ENCODE results near the gene TRAPPC14. TPM values are rescaled to one million over a fixed set of nuclear protein-coding genes. Genes with fewer than 3 reads are reported as not detected.

TRAPPC14 gene
- total RNA-seq, 1 donor from 2014 or later = 12.7 TPM

GRCh38 chr7:100174582-100174981 lies 16.1 kb upstream of the TRAPPC14 start:
- no peak for DNase-seq (ENCODE audit: low read depth)

DNA sequence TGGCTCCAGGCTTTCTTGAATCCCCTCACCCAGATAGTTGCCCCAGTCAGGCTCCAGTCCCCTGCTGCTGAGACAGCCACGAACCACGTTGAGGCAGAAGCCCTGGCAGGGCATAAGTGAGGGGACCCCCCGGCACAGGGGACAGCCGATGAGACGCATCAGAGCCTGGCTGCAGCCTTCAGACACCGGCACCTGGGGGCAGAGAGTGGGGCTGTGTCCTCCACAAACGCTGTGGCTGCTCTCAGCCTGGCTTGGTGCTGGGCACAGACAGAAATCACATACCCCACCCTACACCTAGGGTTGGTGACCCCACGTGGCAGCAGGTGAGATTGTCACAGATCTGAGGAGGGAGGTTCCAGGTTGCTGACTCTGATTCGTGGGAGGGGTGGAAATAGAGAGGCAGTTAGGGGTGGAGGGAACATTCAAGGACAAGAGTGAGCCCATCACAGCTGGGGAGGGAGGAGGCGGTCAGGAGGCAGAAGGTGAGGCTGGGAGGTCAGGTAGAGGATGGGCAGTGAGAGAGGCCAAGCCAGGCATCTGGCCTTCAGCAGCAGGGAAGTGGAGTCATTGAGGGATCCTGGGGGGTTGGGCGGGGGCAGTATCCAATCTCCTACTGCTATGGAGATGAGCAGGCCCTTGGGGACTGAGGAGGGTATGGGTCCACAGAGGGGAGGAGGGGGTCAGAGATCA lies 15.4 kb upstream of the TRAPPC14 start:
- DNase-seq (ENCODE audit: low read depth) = no peak

GRCh38 chr7:100171840-100172239 lies 13.3 kb upstream of the TRAPPC14 start:
- DNase-seq (ENCODE audit: low read depth) = no peak

DNA sequence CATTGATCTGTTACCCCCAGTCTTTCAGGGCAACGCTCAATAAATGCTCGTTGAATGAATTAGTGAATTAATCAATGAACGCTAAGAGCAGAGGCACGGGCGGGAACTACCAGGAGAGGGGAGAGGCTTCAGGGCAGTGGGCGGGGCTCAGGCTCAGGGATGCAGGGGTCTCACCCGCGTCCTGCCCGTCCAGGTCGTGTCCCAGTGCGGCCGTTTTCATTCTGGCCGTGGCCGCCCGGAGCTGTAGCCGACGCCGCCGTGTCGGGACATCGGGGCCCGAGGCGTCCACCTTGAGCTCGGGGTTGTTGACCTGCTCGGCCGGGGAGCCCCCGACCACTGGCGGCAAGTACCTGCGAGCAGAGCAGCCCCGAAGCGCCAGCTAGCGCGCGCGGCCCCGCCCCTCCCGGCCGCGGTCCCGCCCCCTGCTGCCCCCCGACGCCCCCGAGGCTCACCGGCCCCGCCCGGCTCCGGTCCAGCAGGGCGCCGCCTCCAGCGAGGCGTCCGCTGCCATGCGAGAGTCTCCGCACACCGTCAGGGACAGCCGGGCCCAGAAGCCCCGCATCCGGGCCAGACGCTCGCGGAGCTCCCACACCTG lies 12.7 kb upstream of the TRAPPC14 start:
- no peak for DNase-seq (ENCODE audit: low read depth)

- no peak for DNase-seq (ENCODE audit: low read depth)
These were observed 11.8 kb upstream of the TRAPPC14 start for GRCh38 chr7:100170101-100170897.

DNA sequence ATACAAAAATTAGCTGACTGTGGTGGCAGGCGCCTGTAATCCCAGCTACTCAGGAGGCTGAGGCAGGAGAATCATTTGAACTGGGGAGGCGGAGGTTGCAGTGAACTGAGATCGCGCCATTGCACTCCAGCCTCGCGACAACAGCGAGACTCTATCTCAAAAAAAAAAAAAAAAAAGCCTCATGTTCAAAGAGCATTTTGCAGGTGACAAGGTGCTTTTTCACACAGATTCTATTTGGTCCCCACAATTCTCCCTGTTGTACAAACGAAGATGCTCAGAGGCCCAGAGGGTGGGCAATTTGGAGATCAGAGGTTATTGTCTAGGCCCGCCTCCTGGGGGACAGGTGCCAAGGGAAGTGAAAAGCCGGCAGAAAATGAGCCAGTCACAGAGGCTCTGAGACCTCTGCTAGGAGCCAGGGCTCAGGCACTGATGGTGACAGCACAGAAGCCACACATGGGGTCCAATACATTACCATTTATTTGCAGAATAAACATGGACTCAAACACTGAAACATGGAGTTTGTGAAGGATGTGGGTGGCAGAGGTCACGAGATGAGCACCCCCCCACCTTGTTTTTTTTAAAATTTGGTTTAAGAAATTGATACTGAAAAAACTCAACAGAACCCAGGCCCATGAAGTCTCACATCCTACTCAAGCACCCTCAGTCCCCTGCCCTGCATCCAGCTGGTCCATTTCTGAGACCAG lies 10.8 kb upstream of the TRAPPC14 start:
- DNase-seq (ENCODE audit: low read depth) = no peak

DNA sequence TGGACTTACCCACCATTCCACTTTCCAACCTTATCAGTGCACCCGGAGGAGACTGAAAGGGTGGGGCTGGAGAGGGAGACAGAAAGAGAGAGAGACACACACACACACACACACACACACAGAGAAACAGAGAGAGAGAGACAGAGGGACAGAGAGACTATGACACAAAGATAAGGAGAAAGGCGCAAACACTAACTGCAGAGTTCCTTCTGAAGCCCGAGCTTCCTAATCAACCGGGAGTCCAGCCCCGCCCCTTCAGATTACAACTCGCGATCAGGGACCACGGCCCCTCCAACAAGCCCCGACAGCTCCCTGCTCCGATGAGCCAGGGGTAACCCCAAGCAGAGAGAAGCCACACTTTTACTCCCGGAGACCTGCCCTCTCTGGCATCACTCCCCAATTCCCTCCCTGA lies 9.4 kb upstream of the TRAPPC14 start:
- DNase-seq (ENCODE audit: low read depth) = peak; percentile 30

DNA sequence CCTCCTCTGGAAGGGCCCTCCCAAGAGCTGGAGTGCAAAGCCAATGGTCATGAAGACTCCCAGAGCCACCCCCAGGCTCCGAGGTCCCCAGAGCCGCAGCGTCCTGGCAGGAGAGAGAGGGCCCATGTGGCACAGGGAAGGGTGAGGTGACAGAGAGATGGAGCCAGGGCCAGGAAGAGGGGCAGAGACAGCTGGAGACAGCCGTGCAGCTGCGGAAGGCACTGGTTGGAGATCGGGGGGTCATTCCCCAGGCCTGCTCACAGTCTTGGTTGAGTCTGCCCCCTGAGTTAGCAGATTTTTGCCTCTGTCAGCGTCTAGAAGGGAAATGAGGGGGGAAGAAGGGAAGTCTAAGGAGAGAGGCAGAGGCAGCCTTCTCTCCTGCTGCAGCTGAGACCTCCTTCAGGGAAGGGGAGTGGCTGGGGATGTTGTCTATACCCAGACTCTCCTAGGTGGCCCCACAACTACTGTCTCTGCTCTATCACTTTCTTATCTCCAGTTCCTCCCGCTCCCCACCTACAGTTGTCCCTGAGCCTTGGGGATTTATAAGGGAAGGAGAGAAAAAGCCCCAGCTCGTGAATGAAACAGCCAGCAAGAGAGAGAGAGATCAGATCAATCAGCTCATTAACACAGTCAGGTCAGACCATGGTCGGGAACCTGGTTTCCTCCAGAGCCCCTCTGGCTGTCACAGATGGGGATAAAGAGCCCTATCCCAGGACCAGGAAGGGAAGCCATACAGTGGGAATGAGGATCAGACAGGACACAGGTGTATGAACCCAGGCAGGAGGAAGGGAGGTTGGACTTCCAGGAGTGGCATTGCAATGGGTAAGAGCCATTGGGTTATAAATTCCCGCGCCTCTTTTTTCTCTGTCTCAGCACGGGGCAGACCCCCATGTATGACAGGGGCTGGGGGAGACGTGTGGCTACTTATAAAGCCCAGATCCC lies 8.7 kb upstream of the TRAPPC14 start:
- DNase-seq (ENCODE audit: low read depth) = no peak

GRCh38 chr7:100166317-100166940 lies 7.9 kb upstream of the TRAPPC14 start:
- DNase-seq (ENCODE audit: low read depth) = no peak

- no peak for DNase-seq (ENCODE audit: low read depth)
These were observed 5.3 kb upstream of the TRAPPC14 start for GRCh38 chr7:100163871-100164270.

GRCh38 chr7:100163006-100163531 lies 4.5 kb upstream of the TRAPPC14 start:
- no peak for DNase-seq (ENCODE audit: low read depth)

DNA sequence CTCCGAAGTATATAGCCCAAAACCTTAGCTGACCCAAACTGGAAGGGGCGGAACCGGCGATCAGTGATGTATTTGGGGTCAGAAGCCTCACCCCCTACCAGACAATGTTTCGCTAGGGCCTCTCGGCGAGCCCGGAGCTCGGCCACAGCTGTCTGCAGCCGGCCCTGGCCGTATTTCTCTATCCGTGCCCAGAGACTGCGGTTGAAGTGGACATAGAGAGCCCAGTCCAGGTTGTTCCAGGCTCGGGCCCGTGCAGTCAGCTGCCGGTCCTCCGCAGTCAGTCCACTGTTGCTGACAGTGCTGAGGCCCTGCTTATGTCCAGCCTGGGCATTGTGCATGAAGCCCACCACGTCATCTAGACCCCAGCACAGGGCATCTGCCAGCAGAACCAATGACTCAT lies 1.5 kb upstream of the TRAPPC14 start:
- no peak for DNase-seq (ENCODE audit: low read depth)

- DNase-seq (ENCODE audit: low read depth) = peak; percentile 31
These were observed 638 bp upstream of the TRAPPC14 start for GRCh38 chr7:100159099-100159623.

DNA sequence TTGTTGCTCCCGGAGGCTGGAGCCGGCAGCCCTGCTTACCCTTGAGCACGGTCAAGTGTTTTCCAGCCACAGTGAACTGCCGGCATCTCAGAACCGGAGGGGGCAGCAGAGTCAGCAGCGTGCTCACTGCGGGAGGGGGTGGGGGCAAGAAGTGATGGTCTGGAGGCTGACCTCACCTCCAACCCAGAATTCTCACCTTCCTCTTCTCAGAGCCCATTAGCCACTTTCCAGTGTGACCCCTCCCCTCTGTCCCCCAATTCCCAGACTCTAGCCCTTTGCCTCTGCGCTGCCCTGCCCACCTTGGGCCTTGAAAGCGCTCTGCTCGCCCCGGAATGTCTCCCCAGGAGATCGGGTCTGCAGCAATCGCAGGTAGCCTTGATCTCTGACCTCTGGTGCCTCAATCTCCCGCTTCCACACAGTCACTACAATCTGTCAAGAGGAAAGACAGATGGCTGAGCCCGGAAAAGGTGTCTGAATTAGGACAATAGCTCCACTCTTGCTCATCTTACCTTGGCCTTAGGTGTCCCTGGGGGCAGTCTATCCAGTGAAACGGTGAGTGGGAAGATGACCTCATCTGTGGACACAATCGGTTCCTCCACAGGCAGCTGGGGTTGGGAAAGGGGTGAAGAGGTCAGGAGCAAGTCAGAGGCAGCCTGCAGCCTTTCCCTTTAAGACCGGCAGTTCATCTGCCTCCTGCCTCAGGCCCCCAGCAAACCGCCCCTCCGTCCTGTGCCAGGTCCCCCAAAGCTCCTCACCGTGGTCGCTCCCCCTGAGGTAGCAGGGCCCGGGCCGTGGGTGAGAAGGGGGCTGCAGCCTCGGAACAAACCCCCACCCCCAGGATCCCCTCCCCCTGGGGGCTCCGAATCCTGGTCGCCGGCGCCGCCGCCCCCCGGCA lies 942 bp downstream of the TRAPPC14 start:
- peak; percentile 50 for DNase-seq (ENCODE audit: low read depth)

DNA sequence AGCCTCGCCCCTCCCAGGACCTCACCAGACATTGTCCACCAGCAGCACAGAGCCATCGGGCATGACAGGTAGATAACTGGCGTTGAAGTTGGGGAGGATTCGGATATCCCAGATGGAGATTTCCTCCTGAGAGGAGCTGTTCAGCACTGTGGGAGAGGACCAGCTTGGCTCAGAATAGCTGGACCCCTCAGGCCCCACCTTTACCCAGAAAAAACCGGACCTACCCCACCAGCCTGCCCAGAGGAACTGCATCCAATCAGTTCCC lies 1.5 kb downstream of the TRAPPC14 start:
- DNase-seq (ENCODE audit: low read depth) = no peak

DNA sequence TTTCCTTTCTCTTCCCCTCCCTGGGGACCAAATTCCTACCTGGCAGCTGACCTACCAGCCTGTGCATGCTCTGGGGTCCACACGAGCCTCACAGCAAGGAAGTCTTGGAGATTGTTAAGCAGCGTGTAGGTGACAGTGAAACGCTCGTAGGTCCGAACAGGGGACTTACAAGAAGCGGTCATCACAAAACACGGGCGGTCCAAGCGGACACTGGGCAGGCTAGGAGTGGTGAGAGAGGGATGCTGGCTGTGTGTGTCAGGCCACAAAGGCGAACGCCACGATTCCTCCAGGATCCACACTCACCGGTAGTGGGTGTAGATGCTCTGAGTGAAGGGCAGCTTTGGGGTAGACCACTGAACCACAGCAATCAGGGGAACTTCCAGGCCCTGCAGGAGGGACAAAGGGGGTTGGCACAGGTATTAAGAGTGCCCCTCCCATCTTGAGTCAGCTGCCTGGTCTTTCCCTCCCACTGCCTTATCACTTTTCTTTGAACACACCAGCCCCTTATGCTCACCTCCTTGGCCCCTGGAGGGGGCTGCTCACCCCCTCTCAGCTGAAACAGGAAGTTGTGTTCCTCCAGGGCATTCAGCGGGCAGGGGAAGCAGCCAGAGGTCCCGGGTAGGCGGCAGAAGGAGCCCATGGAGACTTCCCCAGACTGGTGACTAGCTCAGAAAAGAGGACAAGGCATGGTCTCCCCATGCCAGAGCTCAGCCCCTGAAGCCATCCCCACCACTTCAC lies 2.0 kb downstream of the TRAPPC14 start:
- DNase-seq (ENCODE audit: low read depth) = no peak

GRCh38 chr7:100155553-100156317 lies 2.8 kb downstream of the TRAPPC14 start:
- no peak for DNase-seq (ENCODE audit: low read depth)
